Karpas-422 (cell line): ENCODE measurements around the gene AGAP5. TPM values are rescaled to one million over a fixed set of nuclear protein-coding genes. Genes with fewer than 3 reads are reported as not detected.

Source experiments
- DNase-seq: peaks from one replicate; pipeline ENCODE4 v3.0.0-alpha.2; 2015
- H2AFZ ChIP-seq: fragments of 200-600 bp; sonication (generic); 2 replicates; pipeline ENCODE4 v1.6.1; 2014; ENCODE audit warnings: antibody characterized with exemption, low read length, mixed read lengths
- H3K27ac ChIP-seq: fragments of 200-600 bp; sonication (generic); 2 replicates; pipeline ENCODE4 v1.5.1; 2014; ENCODE audit warnings: mild to moderate bottlenecking, low read length, moderate library complexity
- H3K27me3 ChIP-seq: fragments of 200-600 bp; sonication (generic); 2 replicates; pipeline ENCODE4 v1.6.1; 2014; ENCODE audit warnings: low read length, mixed read lengths
- H3K36me3 ChIP-seq: fragments of 200-600 bp; sonication (generic); 2 replicates; pipeline ENCODE4 v1.6.1; 2014; ENCODE audit warnings: low read length, mixed read lengths; ENCODE audit not compliant: insufficient read depth
- H3K4me1 ChIP-seq: fragments of 200-600 bp; sonication (generic); 2 replicates; pipeline ENCODE4 v1.6.1; 2014; ENCODE audit warnings: mild to moderate bottlenecking, low read length, mixed read lengths
- H3K4me2 ChIP-seq: fragments of 200-600 bp; sonication (generic); 2 replicates; pipeline ENCODE4 v1.6.1; 2014; ENCODE audit warnings: low read length, low read depth, mild to moderate bottlenecking; ENCODE audit not compliant: poor library complexity, severe bottlenecking
- H3K4me3 ChIP-seq: fragments of 200-600 bp; sonication (generic); 2 replicates; pipeline ENCODE4 v1.5.1; 2014; ENCODE audit warnings: mild to moderate bottlenecking, antibody characterized with exemption, low read length, mixed read lengths
- H3K79me2 ChIP-seq: fragments of 200-600 bp; sonication (generic); 2 replicates; pipeline ENCODE4 v1.6.1; 2014; ENCODE audit warnings: mild to moderate bottlenecking, low read length, mixed read lengths
- H3K9ac ChIP-seq: fragments of 200-600 bp; sonication (generic); 2 replicates; pipeline ENCODE4 v1.6.0; 2014; ENCODE audit warnings: low read length
- H3K9me2 ChIP-seq: fragments of 200-600 bp; sonication (generic), shearing (Covaris generic); replicated peaks from 2 replicates; pipeline ENCODE4 v1.6.0; 2014; ENCODE audit warnings: mild to moderate bottlenecking, low read length, moderate library complexity; ENCODE audit not compliant: insufficient read depth
- H3K9me3 ChIP-seq: fragments of 300-700, 200-600 bp; sonication (generic); 2 replicates; pipeline ENCODE4 v1.6.1; 2014; ENCODE audit warnings: low read length, mixed read lengths
- H4K20me1 ChIP-seq: fragments of 200-600 bp; sonication (generic); 2 replicates; pipeline ENCODE4 v1.6.1; 2014; ENCODE audit warnings: mild to moderate bottlenecking, antibody characterized with exemption, low read length, low read depth; ENCODE audit not compliant: insufficient read depth
- total RNA-seq: library from RNA; depleted of rRNA; stranded (reverse); fragments of >200 nt; shearing (Covaris generic); gene quantifications from 2 replicates; pipeline ENCODE4 v1.2.3, GENCODE V29; 2014; ENCODE audit warnings: low replicate concordance

Gene AGAP5
- total RNA-seq, 1 experiment from 2014 or later: 8.1 TPM

- Histone ChIP-seq H3K4me1 (peaks cover 7% of the 10 kb centered on the region; the same call in 1 of the 2 replicates), H3K79me2 (no peaks in the 10 kb centered on the region), H2AFZ (no peak overlapping the region), H3K9me2 (no peaks in the 10 kb centered on the region), H3K36me3 (no peaks in the 10 kb centered on the region), H3K27ac (no peak overlapping the region), H3K4me3 (no peak overlapping the region), H3K9me3 (no peaks in the 10 kb centered on the region), H3K4me2 (no peak overlapping the region), H3K9ac (no peak overlapping the region), H3K27me3 (no peaks in the 10 kb centered on the region), H4K20me1 (no peaks in the 10 kb centered on the region)
- DNase-seq: peak; percentile 38
Measured at GRCh38 chr10:73647875-73648651, 49.8 kb downstream of the AGAP5 start.

- Histone ChIP-seq H4K20me1 (no peaks in the 10 kb centered on the region), H2AFZ (no peak overlapping the region), H3K27me3 (no peaks in the 10 kb centered on the region), H3K9me3 (no peaks in the 10 kb centered on the region), H3K4me2 (no peak overlapping the region), H3K9ac (no peak overlapping the region), H3K27ac (no peak overlapping the region), H3K9me2 (no peaks in the 10 kb centered on the region), H3K4me1 (peaks cover 7% of the 10 kb centered on the region; the same call in 1 of the 2 replicates), H3K79me2 (no peaks in the 10 kb centered on the region), H3K4me3 (no peak overlapping the region), H3K36me3 (no peaks in the 10 kb centered on the region)
- no peak for DNase-seq
Measured at GRCh38 chr10:73647211-73647874, 50.6 kb downstream of the AGAP5 start.

- Histone ChIP-seq H3K4me3 (no peak overlapping the region), H3K27me3 (no peaks in the 10 kb centered on the region), H3K4me2 (no peak overlapping the region), H2AFZ (no peak overlapping the region), H3K9ac (no peak overlapping the region), H3K79me2 (no peaks in the 10 kb centered on the region), H3K9me3 (no peaks in the 10 kb centered on the region), H4K20me1 (no peaks in the 10 kb centered on the region), H3K4me1 (peaks cover 7% of the 10 kb centered on the region), H3K36me3 (no peaks in the 10 kb centered on the region), H3K9me2 (no peaks in the 10 kb centered on the region), H3K27ac (no peak overlapping the region)
- no peak for DNase-seq
Measured at GRCh38 chr10:73646598-73647041, 51.3 kb downstream of the AGAP5 start.

- Histone ChIP-seq H2AFZ (peak overlapping the region; percentile 36; the same call in 1 of the 2 replicates), H3K36me3 (no peaks in the 10 kb centered on the region), H3K9me2 (no peaks in the 10 kb centered on the region), H3K9ac (no peak overlapping the region), H3K9me3 (no peaks in the 10 kb centered on the region), H3K27ac (no peak overlapping the region), H3K79me2 (no peaks in the 10 kb centered on the region), H3K4me3 (no peak overlapping the region), H3K27me3 (no peaks in the 10 kb centered on the region), H3K4me1 (peaks cover 2% of the 10 kb centered on the region), H3K4me2 (no peak overlapping the region), H4K20me1 (no peaks in the 10 kb centered on the region)
- DNase-seq: no peak
Measured at GRCh38 chr10:73645251-73645650, 52.7 kb downstream of the AGAP5 start.

- Histone ChIP-seq H4K20me1 (no peaks in the 10 kb centered on the region), H2AFZ (peak overlapping the region; percentile 36; the same call in 1 of the 2 replicates), H3K27ac (no peak overlapping the region), H3K9me2 (no peaks in the 10 kb centered on the region), H3K4me3 (no peak overlapping the region), H3K9me3 (no peaks in the 10 kb centered on the region), H3K27me3 (no peaks in the 10 kb centered on the region), H3K4me1 (peaks cover 2% of the 10 kb centered on the region), H3K4me2 (no peak overlapping the region), H3K79me2 (no peaks in the 10 kb centered on the region), H3K36me3 (no peaks in the 10 kb centered on the region), H3K9ac (no peak overlapping the region)
- no peak for DNase-seq
Measured at GRCh38 chr10:73644767-73645166, 53.1 kb downstream of the AGAP5 start.

GRCh38 chr10:73644015-73644743 lies 53.7 kb downstream of the AGAP5 start:
- peak; percentile 85 for DNase-seq
- Histone ChIP-seq H3K4me1 (peaks cover 2% of the 10 kb centered on the region), H3K9me2 (no peaks in the 10 kb centered on the region), H3K79me2 (no peaks in the 10 kb centered on the region), H3K27ac (no peak overlapping the region), H3K4me2 (no peak overlapping the region), H3K36me3 (no peaks in the 10 kb centered on the region), H3K4me3 (no peak overlapping the region), H2AFZ (no peak overlapping the region; the same call in 1 of the 2 replicates), H3K9ac (no peak overlapping the region), H4K20me1 (no peaks in the 10 kb centered on the region), H3K9me3 (no peaks in the 10 kb centered on the region), H3K27me3 (no peaks in the 10 kb centered on the region)

- DNase-seq: no peak
- H2AFZ ChIP-seq: peak overlapping the region; percentile 47; the same call in 1 of the 2 replicates
- H3K36me3 ChIP-seq: no peaks in the 10 kb centered on the region
- no peaks in the 10 kb centered on the region for H3K9me2 ChIP-seq
- H3K27ac ChIP-seq: no peak overlapping the region
- H3K4me1 ChIP-seq: peaks cover 2% of the 10 kb centered on the region
- H3K4me3 ChIP-seq: no peak overlapping the region
- H3K4me2 ChIP-seq: no peak overlapping the region
- no peaks in the 10 kb centered on the region for H3K79me2 ChIP-seq
- H3K27me3 ChIP-seq: no peaks in the 10 kb centered on the region
- H3K9me3 ChIP-seq: no peaks in the 10 kb centered on the region
- no peaks in the 10 kb centered on the region for H4K20me1 ChIP-seq
- H3K9ac ChIP-seq: no peak overlapping the region
Measured at GRCh38 chr10:73643362-73643761, 54.5 kb downstream of the AGAP5 start.
